SU-DHL-6 (cell line): ENCODE results near the gene MATCAP1.

Experiments
- EZH2phosphoT487 ChIP-seq: fragments of 200-600 bp; sonication (generic), shearing (Covaris generic); conservative IDR thresholded peaks from 2 replicates; pipeline ENCODE4 v1.6.1; 2018; ENCODE audit warnings: mild to moderate bottlenecking, antibody characterized with exemption, low read length, moderate library complexity, mixed read lengths
- TF ChIP-seq, protein P1 (sequence below): fragments of 200-600 bp; sonication (generic); IDR thresholded peaks from one replicate; pipeline ENCODE4 v1.5.1; 2017; ENCODE audit warnings: antibody characterized with exemption, mild to moderate bottlenecking, low read length, moderate library complexity; ENCODE audit not compliant: insufficient read depth, poor library complexity, severe bottlenecking

- TF ChIP-seq, protein P1, sequence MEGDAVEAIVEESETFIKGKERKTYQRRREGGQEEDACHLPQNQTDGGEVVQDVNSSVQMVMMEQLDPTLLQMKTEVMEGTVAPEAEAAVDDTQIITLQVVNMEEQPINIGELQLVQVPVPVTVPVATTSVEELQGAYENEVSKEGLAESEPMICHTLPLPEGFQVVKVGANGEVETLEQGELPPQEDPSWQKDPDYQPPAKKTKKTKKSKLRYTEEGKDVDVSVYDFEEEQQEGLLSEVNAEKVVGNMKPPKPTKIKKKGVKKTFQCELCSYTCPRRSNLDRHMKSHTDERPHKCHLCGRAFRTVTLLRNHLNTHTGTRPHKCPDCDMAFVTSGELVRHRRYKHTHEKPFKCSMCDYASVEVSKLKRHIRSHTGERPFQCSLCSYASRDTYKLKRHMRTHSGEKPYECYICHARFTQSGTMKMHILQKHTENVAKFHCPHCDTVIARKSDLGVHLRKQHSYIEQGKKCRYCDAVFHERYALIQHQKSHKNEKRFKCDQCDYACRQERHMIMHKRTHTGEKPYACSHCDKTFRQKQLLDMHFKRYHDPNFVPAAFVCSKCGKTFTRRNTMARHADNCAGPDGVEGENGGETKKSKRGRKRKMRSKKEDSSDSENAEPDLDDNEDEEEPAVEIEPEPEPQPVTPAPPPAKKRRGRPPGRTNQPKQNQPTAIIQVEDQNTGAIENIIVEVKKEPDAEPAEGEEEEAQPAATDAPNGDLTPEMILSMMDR: no peak
- TF ChIP-seq EZH2phosphoT487: no peak
Observed at GRCh38 chr16:67170168-67170948, 13.4 kb downstream of the MATCAP1 start, which contains the start of gene NOL3.
